T-helper 1 cell treated with Interleukin-12 subunit alpha and Interleukin-12 subunit beta and Interleukin-4 antibody, amounts not matched to agents 30 ng/mL and 1 ng/mL, for 36 hours (primary cell): ENCODE data around the gene PPP4R3A. TPM values are rescaled to one million over a fixed set of nuclear protein-coding genes. Genes with fewer than 3 reads are reported as not detected.
"Not testable (repeated sequence)": the region's sequence is repeated elsewhere in the genome, so short reads cannot be mapped to it uniquely, and the experiment has no call there.

Source experiments
- intact Hi-C: fragments of 100-400 bp; cut with micrococcal nuclease; formaldehyde crosslinking; loops from one replicate; pipeline ENCODE4 v1.15.1; 2024
- total RNA-seq: library from RNA; stranded (reverse); gene quantifications from 2 replicates; pipeline ENCODE4 v1.2.3, GENCODE V29; 2022

The PPP4R3A gene
- 137 and 141 TPM in 2 replicates for total RNA-seq

GRCh38 chr14:91510171-91511042 lies at the start of gene PPP4R3A:
Gene PPP4R3A (minus strand): TSS chr14:91510310. CDS start chr14:91509647, 663 bp downstream.
- intact Hi-C loops: loop anchor here (1.0 to 5.0 kb wide), 10 partner anchors 16 to 1602 kb away; partner anchors contain the start of genes ATXN3, RPS6KA5, TC2N and TRIP11

GRCh38 chr14:91555531-91555930 lies 45.4 kb upstream of the PPP4R3A start:
- intact Hi-C loops: no loop called here

- intact Hi-C loops: no loop called here
Measured at GRCh38 chr14:91554535-91555332, 44.6 kb upstream of the PPP4R3A start.

- intact Hi-C loops: no loop called here
Measured at GRCh38 chr14:91548108-91548507, 38.0 kb upstream of the PPP4R3A start.

DNA sequence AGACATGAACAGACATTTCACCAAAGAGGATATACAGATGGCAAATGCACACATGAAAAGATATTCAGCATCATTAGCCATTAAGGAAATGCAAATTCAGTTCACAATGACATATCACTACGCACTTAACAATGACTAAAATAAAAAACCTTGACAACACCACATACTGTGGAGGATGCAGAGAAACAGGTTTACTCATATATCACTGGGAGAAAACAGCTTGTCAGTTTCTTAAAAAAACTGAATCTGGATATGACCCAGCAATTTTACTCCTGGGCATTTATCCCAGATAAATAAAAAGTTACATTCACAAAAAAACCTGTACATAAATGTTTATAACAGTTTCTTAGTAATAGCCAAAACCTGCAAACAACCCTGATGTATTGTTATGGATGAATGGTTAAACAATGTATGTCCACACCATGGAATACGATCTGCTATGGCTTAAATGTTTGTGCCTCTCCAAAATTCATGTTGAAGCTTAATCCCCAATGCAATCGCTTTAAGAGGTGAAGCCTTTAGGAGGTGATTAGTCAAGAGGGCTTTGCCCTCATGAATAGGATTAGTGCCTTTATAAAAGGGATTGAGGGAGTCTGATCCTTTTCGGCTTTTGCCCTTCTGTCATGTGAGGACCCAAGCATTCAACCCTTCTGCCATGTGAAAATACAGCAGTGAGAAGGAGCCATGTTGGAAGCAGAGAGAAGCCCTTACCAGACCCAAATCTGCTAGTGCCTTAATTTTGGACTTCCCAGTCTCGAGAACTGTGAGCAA lies 36.0 kb upstream of the PPP4R3A start:
- intact Hi-C loops: no loop called here

GRCh38 chr14:91545204-91545603 lies 35.1 kb upstream of the PPP4R3A start:
- intact Hi-C loops: no loop called here

DNA sequence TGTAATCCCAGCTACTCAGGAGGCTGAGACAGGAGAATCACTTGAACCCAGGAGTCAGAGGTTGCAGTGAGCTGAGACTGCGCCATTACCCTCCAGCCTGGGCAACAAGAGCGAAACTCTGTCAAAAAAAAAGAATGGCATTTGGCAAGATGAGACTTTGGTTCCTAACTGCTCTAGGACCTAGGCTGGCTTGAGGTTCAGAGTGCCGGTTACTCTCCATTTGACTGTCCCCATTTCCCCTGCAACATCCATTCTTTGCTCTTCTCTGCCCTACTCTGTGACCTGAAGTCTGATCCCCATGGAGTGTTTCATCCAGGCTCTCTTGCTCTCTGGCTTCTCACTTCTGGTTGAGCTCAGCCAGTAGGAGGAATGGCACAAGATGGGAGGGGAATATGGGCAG lies 26.2 kb upstream of the PPP4R3A start:
- intact Hi-C loops: no loop called here

GRCh38 chr14:91534059-91534458 lies 23.9 kb upstream of the PPP4R3A start:
- intact Hi-C loops: not testable (repeated sequence)

DNA sequence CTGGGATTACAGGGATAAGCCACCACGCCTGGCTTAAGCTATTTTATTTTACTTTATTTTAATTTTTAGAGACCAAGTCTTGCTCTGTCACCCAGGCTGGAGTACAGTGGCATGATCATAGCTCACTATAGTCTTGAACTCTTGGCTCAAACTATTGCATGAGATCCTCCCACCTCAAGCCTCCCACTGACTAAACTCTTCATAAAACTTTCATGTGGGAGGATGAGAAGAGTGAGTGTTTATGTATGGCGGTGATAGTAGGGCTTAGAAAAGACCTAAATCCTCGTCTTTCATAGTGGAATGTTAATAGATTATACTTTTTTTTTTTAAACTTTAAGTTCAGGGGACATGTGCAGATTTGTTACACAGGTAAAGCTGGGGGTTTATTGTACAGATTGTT lies 23.5 kb upstream of the PPP4R3A start:
- intact Hi-C loops: no loop called here

- intact Hi-C loops: no loop called here
Measured at GRCh38 chr14:91523972-91524371, 13.9 kb upstream of the PPP4R3A start.

DNA sequence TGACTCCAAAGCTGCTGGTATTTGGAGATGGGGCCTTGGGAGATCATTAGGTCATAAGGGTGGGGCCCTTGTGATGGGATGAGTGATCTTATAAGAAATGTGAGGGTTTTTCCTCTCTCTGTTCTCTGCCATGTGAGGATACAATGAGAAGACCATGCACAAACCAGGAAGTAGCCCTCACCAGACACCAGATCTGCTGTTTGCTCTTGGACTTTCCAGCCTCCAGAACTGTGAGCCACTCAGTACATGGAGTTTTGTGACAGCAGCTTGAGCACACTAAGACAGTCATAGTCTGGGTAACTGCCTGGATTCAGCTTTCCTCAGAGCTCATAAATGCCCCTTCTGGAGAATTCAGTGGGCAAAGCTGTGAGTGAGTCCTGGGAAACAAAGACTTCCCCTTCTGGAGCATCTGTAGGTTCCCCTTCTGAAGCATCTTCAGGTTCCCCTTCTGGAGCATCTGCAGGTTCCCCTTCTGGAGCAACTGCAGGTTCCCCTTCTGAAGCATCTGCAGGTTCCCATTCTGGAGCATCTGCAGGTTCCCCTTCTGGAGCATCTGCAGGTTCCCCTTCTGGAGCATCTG lies 11.0 kb upstream of the PPP4R3A start:
- intact Hi-C loops: no loop called here

GRCh38 chr14:91520138-91520537 lies 10.0 kb upstream of the PPP4R3A start:
- intact Hi-C loops: no loop called here

GRCh38 chr14:91519239-91520036 lies 9.3 kb upstream of the PPP4R3A start:
- intact Hi-C loops: no loop called here

DNA sequence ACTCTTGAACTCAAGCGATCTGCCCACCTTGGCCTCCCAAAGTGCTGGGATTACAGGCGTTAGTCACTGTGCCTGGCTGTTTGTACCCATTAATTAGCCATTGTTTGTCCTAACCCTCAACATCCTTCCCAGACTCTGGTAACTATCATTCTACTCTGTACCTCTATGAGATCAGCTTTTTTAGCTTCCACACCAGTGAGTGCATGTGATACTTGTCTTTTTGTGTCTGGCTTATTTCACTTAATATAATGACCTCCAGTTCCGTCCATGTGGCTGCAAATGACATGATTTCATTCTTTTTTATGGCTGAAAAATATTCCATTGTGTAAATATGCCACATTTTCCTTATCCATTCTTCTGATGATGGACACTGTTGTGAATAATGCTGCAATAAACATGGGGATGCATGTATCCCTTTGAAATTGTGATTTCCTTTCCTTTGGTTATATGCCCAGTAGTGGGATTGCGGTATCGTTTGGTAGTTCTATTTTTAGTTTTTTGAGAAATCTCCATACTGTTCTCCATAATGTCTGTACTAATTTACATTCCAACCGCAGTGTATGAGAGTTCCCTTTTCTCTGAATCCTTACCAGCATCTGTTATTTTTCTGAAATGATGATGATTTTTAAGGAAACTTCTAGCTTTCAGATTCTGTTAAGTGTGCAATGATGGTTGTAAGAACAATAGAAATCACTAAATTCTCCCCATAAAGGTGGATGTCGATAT lies 6.7 kb upstream of the PPP4R3A start:
- intact Hi-C loops: no loop called here

GRCh38 chr14:91515979-91516378 lies 5.9 kb upstream of the PPP4R3A start:
- intact Hi-C loops: no loop called here

DNA sequence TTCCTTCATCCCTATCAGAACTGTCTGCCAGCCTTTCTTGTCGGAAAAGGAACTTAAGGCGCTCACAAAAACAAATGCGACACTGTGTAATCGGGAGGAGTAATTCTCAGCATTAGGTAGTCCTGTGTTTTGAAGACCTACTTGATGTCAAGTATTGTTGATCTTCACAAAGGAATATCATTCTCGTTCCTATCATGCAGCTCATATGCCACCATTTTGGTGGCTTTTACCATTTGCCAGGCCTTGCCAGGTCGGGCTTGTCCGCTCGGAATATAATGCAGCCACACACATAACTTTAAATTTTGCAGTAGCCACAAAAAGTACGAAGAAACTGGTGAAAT lies 903 bp upstream of the PPP4R3A start:
- intact Hi-C loops: loop anchor here (2.0 to 5.0 kb wide), 4 partner anchors 188 to 1601 kb away; partner anchors contain the start of gene TC2N

DNA sequence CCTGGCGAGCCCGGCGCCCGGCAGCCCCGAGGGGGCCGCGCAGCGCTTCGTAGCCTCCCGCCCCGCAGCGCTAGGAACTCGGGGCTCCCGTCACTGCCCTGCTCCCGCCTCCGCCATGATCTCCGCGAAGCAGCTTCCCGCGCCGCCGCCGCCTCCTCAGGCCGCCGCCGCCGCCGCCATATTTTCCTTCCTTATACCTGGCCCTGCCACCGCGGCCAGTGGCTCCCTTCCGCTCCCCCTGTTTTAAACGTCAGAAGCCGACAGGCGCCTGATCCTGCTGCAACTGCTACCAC lies 286 bp downstream of the PPP4R3A start:
- intact Hi-C loops: loop anchor here (1.0 to 10.0 kb wide), 13 partner anchors 16 to 1695 kb away; partner anchors contain the start of genes ATXN3, CCDC88C, EFCAB11 and GON7

- intact Hi-C loops: loop anchor here (5.0 to 10.0 kb wide), 3 partner anchors 92 to 1696 kb away; partner anchors contain the start of genes CCDC88C, EFCAB11, GON7 and TDP1
Measured at GRCh38 chr14:91509083-91509877, 830 bp downstream of the PPP4R3A start.

- intact Hi-C loops: loop anchor here (5.0 to 10.0 kb wide), 3 partner anchors 91 to 1697 kb away; partner anchors contain the start of genes CCDC88C, EFCAB11, GON7 and TDP1
Measured at GRCh38 chr14:91508105-91508504, 2.0 kb downstream of the PPP4R3A start.
